OCI-LY7 (cell line): ENCODE data around the gene TTC34.

ENCODE experiments used
- EZH2phosphoT487 ChIP-seq: fragments of 200-600 bp; sonication (generic); IDR thresholded peaks from 2 replicates; pipeline ENCODE4 v1.6.1; 2018; ENCODE audit warnings: low read depth, borderline replicate concordance, mild to moderate bottlenecking, mixed run types, antibody characterized with exemption, low read length, moderate library complexity, mixed read lengths
- TF ChIP-seq, protein P1 (sequence below): fragments of 200-600 bp; sonication (generic); conservative IDR thresholded peaks from 2 replicates; pipeline ENCODE4 v1.5.1; 2014; ENCODE audit warnings: mild to moderate bottlenecking, antibody characterized with exemption, low read length, moderate library complexity, mixed read lengths

DNA sequence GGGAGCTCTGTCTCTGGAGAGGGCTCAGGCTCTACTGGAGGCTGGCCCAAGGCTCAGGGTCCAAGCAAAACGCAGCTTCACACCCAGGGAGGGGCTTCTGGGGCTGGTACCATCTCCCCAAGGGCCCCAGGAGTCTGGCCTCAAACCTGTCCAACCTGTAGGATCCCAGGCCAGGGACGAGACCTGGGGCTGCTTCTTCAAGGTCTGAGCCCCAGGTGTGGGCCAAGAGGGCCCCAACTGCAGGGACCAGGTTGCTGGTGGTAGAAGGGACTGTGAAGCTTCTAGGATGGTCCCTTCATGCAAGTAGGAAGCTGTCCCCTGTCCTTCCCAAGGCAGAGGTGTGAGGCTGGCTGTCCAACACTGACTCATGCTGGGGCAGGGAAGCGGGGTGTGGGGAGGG, 160.9 kb downstream of the TTC34 start:
- TF ChIP-seq, protein P1, sequence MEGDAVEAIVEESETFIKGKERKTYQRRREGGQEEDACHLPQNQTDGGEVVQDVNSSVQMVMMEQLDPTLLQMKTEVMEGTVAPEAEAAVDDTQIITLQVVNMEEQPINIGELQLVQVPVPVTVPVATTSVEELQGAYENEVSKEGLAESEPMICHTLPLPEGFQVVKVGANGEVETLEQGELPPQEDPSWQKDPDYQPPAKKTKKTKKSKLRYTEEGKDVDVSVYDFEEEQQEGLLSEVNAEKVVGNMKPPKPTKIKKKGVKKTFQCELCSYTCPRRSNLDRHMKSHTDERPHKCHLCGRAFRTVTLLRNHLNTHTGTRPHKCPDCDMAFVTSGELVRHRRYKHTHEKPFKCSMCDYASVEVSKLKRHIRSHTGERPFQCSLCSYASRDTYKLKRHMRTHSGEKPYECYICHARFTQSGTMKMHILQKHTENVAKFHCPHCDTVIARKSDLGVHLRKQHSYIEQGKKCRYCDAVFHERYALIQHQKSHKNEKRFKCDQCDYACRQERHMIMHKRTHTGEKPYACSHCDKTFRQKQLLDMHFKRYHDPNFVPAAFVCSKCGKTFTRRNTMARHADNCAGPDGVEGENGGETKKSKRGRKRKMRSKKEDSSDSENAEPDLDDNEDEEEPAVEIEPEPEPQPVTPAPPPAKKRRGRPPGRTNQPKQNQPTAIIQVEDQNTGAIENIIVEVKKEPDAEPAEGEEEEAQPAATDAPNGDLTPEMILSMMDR, result no peak
- no peak for TF ChIP-seq EZH2phosphoT487
